Lung (tissue), 12 donors: ENCODE results near the gene CNTNAP2. TPM values are rescaled to one million over a fixed set of nuclear protein-coding genes. Genes with fewer than 3 reads are reported as not detected.

Experiments
- ATAC-seq: fragments of 200-7000 bp; cut with Tn5 transposase; one replicate; pipeline ENCODE4 v1.9.1; 2020; ENCODE audit warnings: moderate number of reproducible peaks; ENCODE audit not compliant: insufficient read depth, low FRiP score
- DNase-seq, 3 donors: peaks; one replicate each; pipeline ENCODE4 v3.0.0-alpha.2; 2013 to 2017
- H3K27ac ChIP-seq, 2 donors: one replicate each; pipeline ENCODE4 v1.5.1; 2013; ENCODE audit warnings: mild to moderate bottlenecking in 2 of 2, moderate library complexity in 2 of 2, control low read depth in 1 of 2, inconsistent platforms in 1 of 2, low read depth in 1 of 2, low read length in 1 of 2
- H3K27me3 ChIP-seq, 3 donors: one replicate each; pipeline ENCODE4 v1.5.1; 2013; ENCODE audit warnings: low read length in 2 of 3; ENCODE audit not compliant: control insufficient read depth in 3 of 3, insufficient read depth in 3 of 3
- H3K36me3 ChIP-seq, 4 donors: one replicate each; pipeline ENCODE4 v1.5.1; 2013; ENCODE audit warnings: low read length in 4 of 4, mild to moderate bottlenecking in 1 of 4, moderate library complexity in 1 of 4; ENCODE audit not compliant: control insufficient read depth in 4 of 4, insufficient read depth in 4 of 4
- H3K4me1 ChIP-seq, 5 donors: one replicate each; pipeline ENCODE4 v1.5.1; 2013; ENCODE audit warnings: low read length in 5 of 5, mild to moderate bottlenecking in 2 of 5, moderate library complexity in 1 of 5; ENCODE audit not compliant: control insufficient read depth in 5 of 5, insufficient read depth in 5 of 5
- H3K4me3 ChIP-seq: one replicate; pipeline ENCODE4 v1.5.1; 2013; ENCODE audit warnings: mild to moderate bottlenecking, control low read depth, moderate library complexity
- H3K9ac ChIP-seq, 2 donors: one replicate each; pipeline ENCODE4 v1.5.1; 2013; ENCODE audit warnings: low read length in 2 of 2, control low read depth in 1 of 2; ENCODE audit not compliant: insufficient read depth in 1 of 2
- H3K9me3 ChIP-seq, 4 donors: one replicate each; pipeline ENCODE4 v1.5.1; 2013; ENCODE audit warnings: low read length in 3 of 4, mild to moderate bottlenecking in 1 of 4, moderate library complexity in 1 of 4; ENCODE audit not compliant: control insufficient read depth in 4 of 4, insufficient read depth in 3 of 4
- CTCF ChIP-seq: IDR thresholded peaks from 2 replicates; pipeline ENCODE4 v1.5.1; 2012; ENCODE audit warnings: mild to moderate bottlenecking; ENCODE audit errors: control extremely low read depth, extremely low read depth
- WGBS, 2 donors: extraction: QIAGEN DNeasy Blood & Tissue Kit; methylation state at CpG; one replicate each; pipeline ENCODE4 v1.1.7; 2013; 5-methylcytosine and 5-hydroxymethylcytosine counted together
- polyA plus RNA-seq, 2 donors: library from polyadenylated mRNA; stranded (reverse); fragments of 200-250 nt; gene quantifications; one replicate each; pipeline ENCODE4 v1.2.1, GENCODE V29; 2013
- total RNA-seq, 2 donors: library from RNA; depleted of rRNA in 1 of 2; stranded (reverse); fragments of >200 nt in 1 of 2; gene quantifications; one replicate each; pipeline ENCODE4 v1.2.1, GENCODE V29; 2014 to 2021
- donor health status: control.
- donor health status: control.
- donor health status: Bipolar disorder and iron deficiency.
- donor health status: healthy.
- donor health status: DM: yes; HTN: yes; CAD: no.

Gene CNTNAP2
- total and polyA plus RNA-seq, 4 donors, result 0.18 to 45.3 (median 0.52) TPM

DNA sequence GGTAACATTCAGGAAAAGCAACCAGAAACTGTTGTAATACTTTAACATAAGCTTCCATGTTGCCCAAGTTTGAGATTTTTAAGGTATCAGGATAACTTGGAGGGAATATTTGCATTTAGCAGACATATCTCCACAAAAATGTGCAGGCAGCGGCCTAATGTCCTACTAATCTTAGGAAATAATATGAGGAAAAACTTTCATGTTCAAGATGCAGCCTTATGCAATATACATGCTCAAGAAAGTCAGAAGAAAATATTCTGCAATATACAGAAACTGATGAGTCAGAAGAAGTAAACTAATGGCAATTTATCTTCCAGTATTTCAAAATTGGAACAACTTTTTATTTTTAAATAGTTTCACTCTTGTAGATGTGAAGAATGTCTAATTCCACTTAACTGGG is 2010.8 kb downstream of the CNTNAP2 start:
- Histone ChIP-seq H3K9ac (no peak overlapping the region), H3K9me3 (no peaks in the 10 kb centered on the region), H3K4me3 (no peak overlapping the region), H3K27ac (no peak overlapping the region), H3K4me1 (no peaks in the 10 kb centered on the region), H3K36me3 (no peaks in the 10 kb centered on the region), H3K27me3 (no peaks in the 10 kb centered on the region)
- no peak for TF ChIP-seq CTCF
- no peak for DNase-seq
- no peak for ATAC-seq
- WGBS, 2 donors, result 88 to 89% methylated on average over 1 of the region's 1 CpG

- WGBS, 2 donors, result 71 to 82% methylated on average over 6 of the region's 6 CpGs
- TF ChIP-seq CTCF, result no peak
- no peaks in the 10 kb centered on the region for H3K27me3 ChIP-seq
- no peaks in the 10 kb centered on the region for H3K4me1 ChIP-seq
- no peaks in the 10 kb centered on the region for H3K9me3 ChIP-seq
- H3K36me3 ChIP-seq, result no peaks in the 10 kb centered on the region
- DNase-seq, result no peak
- H3K27ac ChIP-seq, result no peak overlapping the region
- no peak overlapping the region for H3K4me3 ChIP-seq
- no peak overlapping the region for H3K9ac ChIP-seq
- ATAC-seq, result no peak
Measured at GRCh38 chr7:148129023-148129422, 2012.4 kb downstream of the CNTNAP2 start.

DNA sequence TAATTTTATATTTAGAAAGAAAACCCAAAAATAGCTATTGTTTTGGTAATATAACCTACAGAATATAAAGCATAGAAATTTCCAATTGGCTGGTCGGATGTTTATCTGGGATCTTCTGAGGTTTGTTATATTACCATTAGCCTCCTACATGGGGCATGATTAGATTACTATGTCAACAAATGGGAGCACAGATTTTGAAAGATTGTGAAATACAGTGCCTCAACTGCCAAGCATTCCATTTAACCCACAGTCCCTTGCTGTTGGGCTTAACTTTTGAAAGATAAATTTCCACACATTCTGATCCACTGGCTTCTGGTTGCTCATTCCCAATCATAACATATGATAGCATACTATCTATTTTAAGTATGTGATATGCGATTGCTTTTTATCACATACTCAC is 2018.5 kb downstream of the CNTNAP2 start:
- peaks cover 0 to 4% (median 0%) of the 10 kb centered on the region in 5 donors for H3K4me1 ChIP-seq
- no peak overlapping the region for H3K27ac ChIP-seq
- DNase-seq, result peak in 1 of 3 donors; percentile 29
- H3K9me3 ChIP-seq, result no peaks in the 10 kb centered on the region
- H3K27me3 ChIP-seq, result no peaks in the 10 kb centered on the region
- no peaks in the 10 kb centered on the region for H3K36me3 ChIP-seq
- no peak for ATAC-seq
- H3K9ac ChIP-seq, result no peak overlapping the region
- TF ChIP-seq CTCF, result no peak
- no peak overlapping the region for H3K4me3 ChIP-seq
- 64 to 89% methylated on average over 2 of the region's 2 CpGs for WGBS, 2 donors

- no peak overlapping the region for H3K4me3 ChIP-seq
- H3K27ac ChIP-seq, result no peak overlapping the region
- TF ChIP-seq CTCF, result no peak
- ATAC-seq, result no peak
- no peaks in the 10 kb centered on the region for H3K27me3 ChIP-seq
- WGBS, 2 donors, result 90% methylated on average over 3 of the region's 3 CpGs
- no peak for DNase-seq
- peaks cover 0 to 4% (median 0%) of the 10 kb centered on the region in 5 donors for H3K4me1 ChIP-seq
- H3K9me3 ChIP-seq, result no peaks in the 10 kb centered on the region
- H3K36me3 ChIP-seq, result no peaks in the 10 kb centered on the region
- H3K9ac ChIP-seq, result no peak overlapping the region
Measured at GRCh38 chr7:148135997-148136396, 2019.4 kb downstream of the CNTNAP2 start.
